ENCODE measurements around the gene ZBTB49. TPM values are rescaled to one million over a fixed set of nuclear protein-coding genes. Genes with fewer than 3 reads are reported as not detected.

Gene ZBTB49
- polyA plus RNA-seq, 1 donor from 2014 or later, result 16.5 TPM

DNA sequence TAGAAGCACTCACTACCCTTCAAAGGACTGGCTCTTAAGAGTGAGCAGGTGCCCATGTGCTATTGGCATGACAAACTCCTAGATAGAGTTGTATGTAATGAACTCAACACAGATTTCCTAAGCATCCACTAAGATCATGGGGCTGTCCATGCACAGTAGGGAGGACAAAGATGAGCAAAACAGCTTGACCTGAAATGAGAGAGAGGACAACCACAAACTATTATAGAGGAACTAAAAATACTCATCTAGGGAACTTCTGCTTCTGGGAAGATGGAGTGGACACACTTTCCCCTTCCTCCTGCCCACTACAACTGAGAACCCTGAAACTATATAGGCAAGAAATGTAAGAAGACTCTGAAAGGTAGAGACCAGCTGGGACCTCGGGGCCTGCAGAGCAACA lies 21.3 kb upstream of the ZBTB49 start:
- Histone ChIP-seq H3K27ac (ENCODE audit: low read length) (no peak overlapping the region), H3K4me3 (ENCODE audit: low read length) (no peak overlapping the region), H3K9me2 (ENCODE audit: insufficient read depth, low read length) (no peaks in the 10 kb centered on the region), H3K4me2 (ENCODE audit: low read length) (no peak overlapping the region), H3K79me2 (replicated peaks; ENCODE audit: insufficient read depth, low read length) (no peaks in the 10 kb centered on the region), H2AFZ (ENCODE audit: low read depth, low read length) (no peak overlapping the region), H3F3A (ENCODE audit: insufficient read depth, low read length, poor library complexity, severe bottlenecking) (no peaks in the 10 kb centered on the region), H3K9me3 (ENCODE audit: low read length) (no peaks in the 10 kb centered on the region), H3K36me3 (ENCODE audit: insufficient read depth, low read length) (no peaks in the 10 kb centered on the region), H3K9ac (ENCODE audit: low read length) (no peak overlapping the region), H3K27me3 (ENCODE audit: insufficient read depth, low read depth, low read length) (no peaks in the 10 kb centered on the region), H4K20me1 (ENCODE audit: insufficient read depth) (no peaks in the 10 kb centered on the region)
- TF ChIP-seq, protein P1, sequence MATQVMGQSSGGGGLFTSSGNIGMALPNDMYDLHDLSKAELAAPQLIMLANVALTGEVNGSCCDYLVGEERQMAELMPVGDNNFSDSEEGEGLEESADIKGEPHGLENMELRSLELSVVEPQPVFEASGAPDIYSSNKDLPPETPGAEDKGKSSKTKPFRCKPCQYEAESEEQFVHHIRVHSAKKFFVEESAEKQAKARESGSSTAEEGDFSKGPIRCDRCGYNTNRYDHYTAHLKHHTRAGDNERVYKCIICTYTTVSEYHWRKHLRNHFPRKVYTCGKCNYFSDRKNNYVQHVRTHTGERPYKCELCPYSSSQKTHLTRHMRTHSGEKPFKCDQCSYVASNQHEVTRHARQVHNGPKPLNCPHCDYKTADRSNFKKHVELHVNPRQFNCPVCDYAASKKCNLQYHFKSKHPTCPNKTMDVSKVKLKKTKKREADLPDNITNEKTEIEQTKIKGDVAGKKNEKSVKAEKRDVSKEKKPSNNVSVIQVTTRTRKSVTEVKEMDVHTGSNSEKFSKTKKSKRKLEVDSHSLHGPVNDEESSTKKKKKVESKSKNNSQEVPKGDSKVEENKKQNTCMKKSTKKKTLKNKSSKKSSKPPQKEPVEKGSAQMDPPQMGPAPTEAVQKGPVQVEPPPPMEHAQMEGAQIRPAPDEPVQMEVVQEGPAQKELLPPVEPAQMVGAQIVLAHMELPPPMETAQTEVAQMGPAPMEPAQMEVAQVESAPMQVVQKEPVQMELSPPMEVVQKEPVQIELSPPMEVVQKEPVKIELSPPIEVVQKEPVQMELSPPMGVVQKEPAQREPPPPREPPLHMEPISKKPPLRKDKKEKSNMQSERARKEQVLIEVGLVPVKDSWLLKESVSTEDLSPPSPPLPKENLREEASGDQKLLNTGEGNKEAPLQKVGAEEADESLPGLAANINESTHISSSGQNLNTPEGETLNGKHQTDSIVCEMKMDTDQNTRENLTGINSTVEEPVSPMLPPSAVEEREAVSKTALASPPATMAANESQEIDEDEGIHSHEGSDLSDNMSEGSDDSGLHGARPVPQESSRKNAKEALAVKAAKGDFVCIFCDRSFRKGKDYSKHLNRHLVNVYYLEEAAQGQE (IDR thresholded peaks at IDR 0.05; ENCODE audit: borderline replicate concordance), result no peak
- TF ChIP-seq, protein P2, sequence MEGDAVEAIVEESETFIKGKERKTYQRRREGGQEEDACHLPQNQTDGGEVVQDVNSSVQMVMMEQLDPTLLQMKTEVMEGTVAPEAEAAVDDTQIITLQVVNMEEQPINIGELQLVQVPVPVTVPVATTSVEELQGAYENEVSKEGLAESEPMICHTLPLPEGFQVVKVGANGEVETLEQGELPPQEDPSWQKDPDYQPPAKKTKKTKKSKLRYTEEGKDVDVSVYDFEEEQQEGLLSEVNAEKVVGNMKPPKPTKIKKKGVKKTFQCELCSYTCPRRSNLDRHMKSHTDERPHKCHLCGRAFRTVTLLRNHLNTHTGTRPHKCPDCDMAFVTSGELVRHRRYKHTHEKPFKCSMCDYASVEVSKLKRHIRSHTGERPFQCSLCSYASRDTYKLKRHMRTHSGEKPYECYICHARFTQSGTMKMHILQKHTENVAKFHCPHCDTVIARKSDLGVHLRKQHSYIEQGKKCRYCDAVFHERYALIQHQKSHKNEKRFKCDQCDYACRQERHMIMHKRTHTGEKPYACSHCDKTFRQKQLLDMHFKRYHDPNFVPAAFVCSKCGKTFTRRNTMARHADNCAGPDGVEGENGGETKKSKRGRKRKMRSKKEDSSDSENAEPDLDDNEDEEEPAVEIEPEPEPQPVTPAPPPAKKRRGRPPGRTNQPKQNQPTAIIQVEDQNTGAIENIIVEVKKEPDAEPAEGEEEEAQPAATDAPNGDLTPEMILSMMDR (IDR thresholded peaks at IDR 0.05; ENCODE audit: poor library complexity, severe bottlenecking), result no peak
- TF ChIP-seq TAF1 (IDR thresholded peaks at IDR 0.05; ENCODE audit: low read depth) (no peak), MXI1 (conservative IDR thresholded peaks at IDR 0.05; ENCODE audit: poor library complexity, severe bottlenecking) (no peak), RAD21 (conservative IDR thresholded peaks at IDR 0.05) (no peak), SMC3 (conservative IDR thresholded peaks at IDR 0.05; ENCODE audit: poor library complexity) (no peak)

DNA sequence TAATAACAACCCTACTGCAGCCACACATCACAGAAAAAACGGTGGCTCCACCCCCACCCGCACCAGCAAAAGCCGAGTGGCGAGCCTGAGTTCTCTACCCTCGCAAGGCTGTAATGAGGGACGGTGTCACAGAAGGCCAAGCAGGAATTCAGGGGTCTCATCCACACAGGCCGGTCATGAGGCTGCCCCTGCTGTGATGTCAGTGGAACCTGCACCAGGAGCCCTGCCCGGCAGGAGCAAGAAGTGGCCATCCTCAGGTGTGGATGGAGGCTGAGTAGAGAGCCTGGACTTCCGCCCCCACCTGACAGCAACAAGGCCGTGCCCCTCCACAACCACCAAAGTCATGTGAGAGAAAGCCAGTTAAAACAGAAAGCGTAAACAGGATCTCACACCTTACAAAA lies 20.7 kb upstream of the ZBTB49 start:
- Histone ChIP-seq H3K9ac (ENCODE audit: low read length) (no peak overlapping the region), H3K4me2 (ENCODE audit: low read length) (no peak overlapping the region), H3K36me3 (ENCODE audit: insufficient read depth, low read length) (no peaks in the 10 kb centered on the region)

More for the DNA sequence above, 20.7 kb upstream of the ZBTB49 start:
- Histone ChIP-seq H3K4me3 (ENCODE audit: low read length) (no peak overlapping the region), H2AFZ (ENCODE audit: low read depth, low read length) (no peak overlapping the region), H3K27me3 (ENCODE audit: insufficient read depth, low read depth, low read length) (no peaks in the 10 kb centered on the region), H3K9me2 (ENCODE audit: insufficient read depth, low read length) (no peaks in the 10 kb centered on the region), H4K20me1 (ENCODE audit: insufficient read depth) (no peaks in the 10 kb centered on the region), H3F3A (ENCODE audit: insufficient read depth, low read length, poor library complexity, severe bottlenecking) (no peaks in the 10 kb centered on the region), H3K9me3 (ENCODE audit: low read length) (no peaks in the 10 kb centered on the region), H3K79me2 (replicated peaks; ENCODE audit: insufficient read depth, low read length) (no peaks in the 10 kb centered on the region), H3K27ac (ENCODE audit: low read length) (no peak overlapping the region)
- TF ChIP-seq, protein P1 (IDR thresholded peaks at IDR 0.05; ENCODE audit: borderline replicate concordance), result no peak
- no peak for TF ChIP-seq MXI1 (conservative IDR thresholded peaks at IDR 0.05; ENCODE audit: poor library complexity, severe bottlenecking)
